Loucy (cell line): ENCODE data around the gene CYBRD1.

Source experiments
- H2AFZ ChIP-seq: fragments of 200-600 bp; sonication (generic); 2 replicates; pipeline ENCODE4 v1.6.0; 2016; ENCODE audit warnings: antibody characterized with exemption, mild to moderate bottlenecking, low read length, moderate library complexity
- H3F3A ChIP-seq: fragments of 200-600 bp; 2 replicates; pipeline ENCODE4 v1.6.0; 2016; ENCODE audit warnings: antibody characterized with exemption, low read depth, mild to moderate bottlenecking
- H3K27me3 ChIP-seq: fragments of 200-600 bp; sonication (generic); 2 replicates; pipeline ENCODE4 v1.6.1; 2014; ENCODE audit warnings: low read length, mild to moderate bottlenecking; ENCODE audit not compliant: insufficient read depth, poor library complexity, severe bottlenecking
- H3K36me3 ChIP-seq: fragments of 200-600 bp; sonication (generic); 2 replicates; pipeline ENCODE4 v1.6.1; 2016; ENCODE audit warnings: low read length; ENCODE audit not compliant: insufficient read depth
- H3K4me1 ChIP-seq: fragments of 200-600 bp; sonication (generic); 2 replicates; pipeline ENCODE4 v1.5.1; 2014; ENCODE audit warnings: low read length, mild to moderate bottlenecking; ENCODE audit not compliant: insufficient read depth, poor library complexity, severe bottlenecking
- H3K4me2 ChIP-seq: fragments of 200-600 bp; sonication (generic); 2 replicates; pipeline ENCODE4 v1.6.0; 2014; ENCODE audit warnings: antibody characterized with exemption, low read length, low read depth, mild to moderate bottlenecking; ENCODE audit not compliant: poor library complexity, severe bottlenecking
- H3K4me3 ChIP-seq: fragments of 200-600 bp; sonication (generic); 2 replicates; pipeline ENCODE4 v1.5.1; 2014; ENCODE audit warnings: low read length, mild to moderate bottlenecking, mixed read lengths; ENCODE audit not compliant: poor library complexity, severe bottlenecking
- H3K79me2 ChIP-seq: fragments of 200-600 bp; sonication (generic); 2 replicates; pipeline ENCODE4 v1.6.1; 2014; ENCODE audit warnings: low read length; ENCODE audit not compliant: insufficient read depth
- H3K9ac ChIP-seq: fragments of 200-600 bp; sonication (generic); 2 replicates; pipeline ENCODE4 v1.6.0; 2014; ENCODE audit warnings: mild to moderate bottlenecking, low read depth, low read length, moderate library complexity; ENCODE audit not compliant: poor library complexity, severe bottlenecking
- H3K9me2 ChIP-seq: fragments of 200-600 bp; sonication (generic); replicated peaks from 2 replicates; pipeline ENCODE4 v1.6.1; 2016; ENCODE audit warnings: low read depth, low read length, mixed read lengths
- H3K9me3 ChIP-seq: fragments of 200-600 bp; sonication (generic); 2 replicates; pipeline ENCODE4 v1.6.1; 2014; ENCODE audit warnings: mild to moderate bottlenecking, antibody characterized with exemption, low read length, low read depth; ENCODE audit not compliant: insufficient read depth
- H4K20me1 ChIP-seq: fragments of 200-600 bp; sonication (generic); 2 replicates; pipeline ENCODE4 v1.6.0; 2014; ENCODE audit warnings: antibody characterized with exemption, low read length, mild to moderate bottlenecking; ENCODE audit not compliant: insufficient read depth, poor library complexity, severe bottlenecking
- EZH2phosphoT487 ChIP-seq: fragments of 200-600 bp; IDR thresholded peaks from 2 replicates; pipeline ENCODE4 v1.6.1; 2018; ENCODE audit warnings: antibody characterized with exemption, mild to moderate bottlenecking, moderate library complexity, borderline replicate concordance
- TF ChIP-seq, protein P1 (sequence below): fragments of 200-600 bp; sonication (generic); conservative IDR thresholded peaks from 2 replicates; pipeline ENCODE4 v1.5.1; 2014; ENCODE audit warnings: mild to moderate bottlenecking, antibody characterized with exemption, low read length

Gene CYBRD1

DNA sequence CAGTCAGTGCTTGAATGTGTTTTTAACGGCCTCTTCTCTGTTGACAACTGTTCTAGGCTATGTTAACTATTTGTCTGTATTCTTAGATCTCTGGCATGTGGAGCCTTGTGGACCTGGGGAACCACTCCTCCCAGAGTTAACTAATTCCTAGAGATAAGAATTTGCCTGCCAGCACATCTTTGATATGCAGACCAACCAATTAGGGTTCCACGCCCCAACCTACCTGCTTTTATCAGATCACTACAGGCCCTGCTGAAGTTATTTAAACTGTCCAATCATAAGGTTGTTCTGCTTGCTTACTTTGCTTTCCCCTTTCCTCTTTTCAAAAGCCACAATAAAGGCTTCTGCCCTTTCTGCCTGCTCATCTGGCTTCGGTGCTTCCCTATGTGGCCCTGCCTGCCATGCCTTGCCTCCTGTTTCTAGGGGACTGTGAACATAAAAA lies 8.5 kb upstream of the CYBRD1 start:
- Histone ChIP-seq H3K36me3 (no peaks in the 10 kb centered on the region), H3K27me3 (no peaks in the 10 kb centered on the region), H3K4me2 (peak overlapping the region; percentile 69), H3K9me3 (no peaks in the 10 kb centered on the region), H3K79me2 (no peaks in the 10 kb centered on the region), H3K9ac (peak overlapping the region; percentile 60), H2AFZ (peak overlapping the region; percentile 65), H3K9me2 (no peaks in the 10 kb centered on the region), H3K4me1 (peaks cover 27% of the 10 kb centered on the region), H3F3A (no peaks in the 10 kb centered on the region), H4K20me1 (no peaks in the 10 kb centered on the region), H3K4me3 (peak overlapping the region; percentile 43)
- no peak for TF ChIP-seq EZH2phosphoT487
- TF ChIP-seq, protein P1, sequence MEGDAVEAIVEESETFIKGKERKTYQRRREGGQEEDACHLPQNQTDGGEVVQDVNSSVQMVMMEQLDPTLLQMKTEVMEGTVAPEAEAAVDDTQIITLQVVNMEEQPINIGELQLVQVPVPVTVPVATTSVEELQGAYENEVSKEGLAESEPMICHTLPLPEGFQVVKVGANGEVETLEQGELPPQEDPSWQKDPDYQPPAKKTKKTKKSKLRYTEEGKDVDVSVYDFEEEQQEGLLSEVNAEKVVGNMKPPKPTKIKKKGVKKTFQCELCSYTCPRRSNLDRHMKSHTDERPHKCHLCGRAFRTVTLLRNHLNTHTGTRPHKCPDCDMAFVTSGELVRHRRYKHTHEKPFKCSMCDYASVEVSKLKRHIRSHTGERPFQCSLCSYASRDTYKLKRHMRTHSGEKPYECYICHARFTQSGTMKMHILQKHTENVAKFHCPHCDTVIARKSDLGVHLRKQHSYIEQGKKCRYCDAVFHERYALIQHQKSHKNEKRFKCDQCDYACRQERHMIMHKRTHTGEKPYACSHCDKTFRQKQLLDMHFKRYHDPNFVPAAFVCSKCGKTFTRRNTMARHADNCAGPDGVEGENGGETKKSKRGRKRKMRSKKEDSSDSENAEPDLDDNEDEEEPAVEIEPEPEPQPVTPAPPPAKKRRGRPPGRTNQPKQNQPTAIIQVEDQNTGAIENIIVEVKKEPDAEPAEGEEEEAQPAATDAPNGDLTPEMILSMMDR, result no peak

DNA sequence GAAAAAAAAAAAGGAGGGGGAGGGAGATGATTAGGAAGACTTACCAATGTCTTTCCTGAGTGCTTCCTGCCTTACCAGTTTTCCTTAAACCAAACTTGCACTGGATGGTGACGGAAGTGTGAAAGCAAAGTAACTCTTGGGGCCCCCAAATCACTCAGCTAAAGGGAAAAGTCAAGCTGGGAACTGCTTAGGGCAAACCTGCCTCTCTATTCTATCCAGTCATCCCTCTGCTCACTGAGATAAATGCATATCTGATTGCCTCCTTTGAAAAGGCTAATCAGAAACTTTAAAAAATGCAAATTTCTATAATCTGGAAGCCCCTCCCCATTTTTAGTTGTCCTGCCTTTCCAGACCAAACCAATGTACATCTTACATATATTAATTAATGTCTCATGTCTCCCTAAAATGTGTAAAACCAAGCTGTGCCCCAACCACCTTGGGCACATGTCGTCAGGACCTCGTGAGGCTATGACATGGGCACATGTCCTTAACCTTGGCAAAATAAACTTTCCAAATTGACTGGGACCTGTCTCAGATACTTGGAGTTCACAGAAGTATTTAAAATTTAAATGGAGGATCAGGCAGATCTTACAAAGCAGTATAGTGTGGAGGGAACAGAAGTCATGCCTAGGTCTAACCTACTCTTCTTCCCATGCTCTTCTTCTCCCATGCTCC lies 7.2 kb upstream of the CYBRD1 start:
- Histone ChIP-seq H4K20me1 (no peaks in the 10 kb centered on the region), H3K79me2 (no peaks in the 10 kb centered on the region), H3K9ac (no peak overlapping the region), H3K9me2 (no peaks in the 10 kb centered on the region), H3K9me3 (no peaks in the 10 kb centered on the region), H3K4me1 (peaks cover 36% of the 10 kb centered on the region), H3K4me2 (no peak overlapping the region), H3K36me3 (no peaks in the 10 kb centered on the region), H3K4me3 (no peak overlapping the region), H3F3A (no peaks in the 10 kb centered on the region), H2AFZ (peak overlapping the region; percentile 4; the same call in 1 of the 2 replicates), H3K27me3 (no peaks in the 10 kb centered on the region)
- TF ChIP-seq, protein P1, result no peak
- TF ChIP-seq EZH2phosphoT487, result no peak

DNA sequence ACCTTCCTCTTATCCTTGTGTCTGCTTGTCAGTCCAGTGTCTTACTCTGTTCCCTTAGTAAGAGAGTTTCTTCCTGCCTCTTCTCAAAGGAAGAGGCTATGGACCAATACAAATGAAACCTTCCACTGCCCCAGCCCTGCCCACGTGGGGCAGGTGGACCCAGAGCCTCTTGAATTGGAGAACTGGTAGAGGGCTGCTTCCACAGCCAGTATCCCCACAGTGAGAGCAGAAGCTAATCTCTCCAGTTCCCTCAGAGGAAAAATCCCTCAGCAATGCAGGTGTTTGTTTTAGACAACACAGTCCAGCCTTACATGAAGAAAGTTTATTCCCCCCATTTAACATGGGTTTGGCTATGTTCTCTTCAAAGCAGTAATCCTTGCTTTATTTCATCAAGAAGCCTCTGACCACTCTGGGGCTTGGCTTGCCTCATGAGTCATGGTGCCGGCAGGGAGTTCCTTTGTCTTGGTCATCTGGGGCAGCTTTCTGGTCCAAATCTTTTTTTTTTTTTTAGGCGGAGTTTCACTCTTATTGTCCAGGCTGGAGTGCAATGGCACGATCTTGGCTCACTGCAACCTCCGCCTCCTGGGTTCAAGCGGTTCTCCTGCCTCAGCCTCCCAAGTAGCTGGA lies 6.5 kb upstream of the CYBRD1 start:
- Histone ChIP-seq H3K4me2 (no peak overlapping the region), H2AFZ (peak overlapping the region; percentile 4), H3K9ac (no peak overlapping the region), H3K9me2 (no peaks in the 10 kb centered on the region), H3K36me3 (no peaks in the 10 kb centered on the region), H3K79me2 (no peaks in the 10 kb centered on the region), H3K27me3 (no peaks in the 10 kb centered on the region), H3K4me3 (no peak overlapping the region), H3F3A (no peaks in the 10 kb centered on the region), H4K20me1 (no peaks in the 10 kb centered on the region), H3K9me3 (no peaks in the 10 kb centered on the region), H3K4me1 (peaks cover 43% of the 10 kb centered on the region)
- no peak for TF ChIP-seq EZH2phosphoT487
- TF ChIP-seq, protein P1, result no peak
